Type B pancreatic cell (in vitro differentiated cells): ENCODE measurements around the gene ZNF839. TPM values are rescaled to one million over a fixed set of nuclear protein-coding genes. Genes with fewer than 3 reads are reported as not detected.
A peak's percentile ranks its signal among the peaks of the same experiment; 100 is the strongest.
"Not testable (repeated sequence)": the region's sequence is repeated elsewhere in the genome, so short reads cannot be mapped to it uniquely, and the experiment has no call there.

Source experiments
- DNase-seq: peaks from one replicate; pipeline ENCODE4 v3.0.0; 2021; ENCODE audit warnings: mixed read lengths; ENCODE audit not compliant: unreplicated experiment; ENCODE audit errors: extremely low spot score
- H3K27ac Mint-ChIP-seq: 2 replicates; pipeline ENCODE4 v1.8.0; 2021; ENCODE audit warnings: mild to moderate bottlenecking, mixed read lengths
- H3K27me3 Mint-ChIP-seq: 2 replicates; pipeline ENCODE4 v1.8.0; 2021; ENCODE audit warnings: mixed read lengths
- H3K36me3 Mint-ChIP-seq: 2 replicates; pipeline ENCODE4 v1.8.0; 2021; ENCODE audit warnings: mixed read lengths
- H3K4me1 Mint-ChIP-seq: one replicate; pipeline ENCODE4 v1.8.0; 2021; ENCODE audit warnings: mixed read lengths; ENCODE audit not compliant: unreplicated experiment
- H3K4me3 Mint-ChIP-seq: 2 replicates; pipeline ENCODE4 v1.8.0; 2021; ENCODE audit warnings: mild to moderate bottlenecking, mixed read lengths
- H3K9me3 Mint-ChIP-seq: 2 replicates; pipeline ENCODE4 v1.8.0; 2021; ENCODE audit warnings: mixed read lengths
- CTCF ChIP-seq: fragments of 200-600 bp; sonication (generic); conservative IDR thresholded peaks from 2 replicates; pipeline ENCODE4 v1.5.0; 2021; ENCODE audit warnings: antibody characterized with exemption, mild to moderate bottlenecking
- total RNA-seq: library from RNA; stranded (reverse); gene quantifications from 2 replicates; pipeline ENCODE4 v1.2.1, GENCODE V29; 2021; ENCODE audit warnings: low replicate concordance

Gene ZNF839
- total RNA-seq, 1 donor from 2014 or later, result 16.4 TPM

GRCh38 chr14:102297436-102298170, 21.9 kb upstream of the ZNF839 start:
- Mint-ChIP-seq H3K4me3 (no peak overlapping the region), H3K36me3 (peaks cover 6% of the 10 kb centered on the region), H3K9me3 (no peaks in the 10 kb centered on the region), H3K4me1 (peaks cover 14% of the 10 kb centered on the region), H3K27ac (no peak overlapping the region), H3K27me3 (no peaks in the 10 kb centered on the region)
- no peak for TF ChIP-seq CTCF
- DNase-seq, result no peak

GRCh38 chr14:102298303-102299070, 21.1 kb upstream of the ZNF839 start:
- H3K27ac Mint-ChIP-seq, H3K4me3 Mint-ChIP-seq, H3K36me3 Mint-ChIP-seq, DNase-seq, H3K9me3 Mint-ChIP-seq, H3K27me3 Mint-ChIP-seq: not testable (repeated sequence)
- peaks cover 18% of the 10 kb centered on the region for H3K4me1 Mint-ChIP-seq

- Mint-ChIP-seq H3K27ac (peak overlapping the region; percentile 49), H3K4me3 (peak overlapping the region; percentile 98), H3K9me3 (no peaks in the 10 kb centered on the region), H3K4me1 (peaks cover 24% of the 10 kb centered on the region), H3K27me3 (peaks cover 3% of the 10 kb centered on the region), H3K36me3 (peaks cover 6% of the 10 kb centered on the region)
- no peak for DNase-seq
- no peak for TF ChIP-seq CTCF
These were observed 15.9 kb upstream of the ZNF839 start for GRCh38 chr14:102303664-102304063.

GRCh38 chr14:102304611-102305506, 14.7 kb upstream of the ZNF839 start, which contains the start of gene MOK:
TSS of gene MOK (minus strand) at chr14:102305164. CDS start at chr14:102304968, 196 bp downstream.
- Mint-ChIP-seq H3K4me3 (peak within 1 kb of the TSS; percentile 98), H3K27ac (peak within 1 kb of the TSS; percentile 97), H3K9me3 (no peaks in the 10 kb centered on the region), H3K36me3 (peaks cover 4% of the 10 kb centered on the region), H3K27me3 (peaks cover 3% of the 10 kb centered on the region), H3K4me1 (peaks cover 24% of the 10 kb centered on the region)
- no peak for TF ChIP-seq CTCF
- DNase-seq, result peak; percentile 99

GRCh38 chr14:102314242-102315011, 5.1 kb upstream of the ZNF839 start:
- peaks cover 14% of the 10 kb centered on the region for H3K27me3 Mint-ChIP-seq
- peak; percentile 100 for TF ChIP-seq CTCF
- peak overlapping the region; percentile 90 for H3K27ac Mint-ChIP-seq
- H3K9me3 Mint-ChIP-seq, result no peaks in the 10 kb centered on the region
- peak overlapping the region; percentile 89 for H3K4me3 Mint-ChIP-seq
- no peaks in the 10 kb centered on the region for H3K36me3 Mint-ChIP-seq
- peak; percentile 87 for DNase-seq
- H3K4me1 Mint-ChIP-seq, result peaks cover 30% of the 10 kb centered on the region
